Keratinocyte (primary cell): ENCODE data around the gene ATL1. TPM values are rescaled to one million over a fixed set of nuclear protein-coding genes. Genes with fewer than 3 reads are reported as not detected.
A peak's percentile ranks its signal among the peaks of the same experiment; 100 is the strongest.

Source experiments
- DNase-seq: peaks from one replicate; pipeline ENCODE4 v3.0.0-alpha.2; 2011; ENCODE audit warnings: low read depth, missing footprints, low spot score
- FAIRE-seq: peaks from 2 replicates; lab custom pipeline; 2011; peaks lifted over from hg19 to GRCh38; lab: Jason Lieb, UNC
- H2AFZ ChIP-seq: 2 replicates; pipeline ENCODE4 v1.6.0; 2012; ENCODE audit warnings: low read length, control low read depth, inconsistent platforms; ENCODE audit not compliant: control insufficient read depth
- H3K27ac ChIP-seq: 2 replicates; pipeline ENCODE4 v1.5.1; 2011; ENCODE audit warnings: low read length; ENCODE audit not compliant: control insufficient read depth, insufficient read depth
- H3K27me3 ChIP-seq: 3 replicates; pipeline ENCODE4 v1.6.0; 2011; ENCODE audit warnings: low read length; ENCODE audit not compliant: control insufficient read depth, insufficient read depth; ENCODE audit errors: extremely low read depth
- H3K36me3 ChIP-seq, 2 experiments: 2 replicates in 1 of 2; 3 replicates in 1 of 2; pipeline ENCODE4 v1.5.1; 2011; ENCODE audit warnings: low read length in 2 of 2, mild to moderate bottlenecking in 1 of 2; ENCODE audit not compliant: control insufficient read depth in 2 of 2, insufficient read depth in 2 of 2; ENCODE audit errors: extremely low read depth in 1 of 2
- H3K4me1 ChIP-seq: 3 replicates; pipeline ENCODE4 v1.5.1; 2011; ENCODE audit warnings: low read length; ENCODE audit not compliant: control insufficient read depth, insufficient read depth; ENCODE audit errors: extremely low read depth
- H3K4me2 ChIP-seq: 3 replicates; pipeline ENCODE4 v1.6.0; 2011; ENCODE audit warnings: low read depth, low read length; ENCODE audit not compliant: control insufficient read depth, insufficient read depth; ENCODE audit errors: extremely low read depth
- H3K4me3 ChIP-seq, 3 experiments: fragments of 200-600 bp in 1 of 3; sonication (generic) in 1 of 3; 2 replicates in 2 of 3; 3 replicates in 1 of 3; pipeline ENCODE4 v1.5.1; 2011 to 2016; ENCODE audit warnings: low read length in 3 of 3, mild to moderate bottlenecking in 3 of 3, control low read depth in 2 of 3, inconsistent platforms in 1 of 3, low read depth in 1 of 3, mixed read lengths in 1 of 3, mixed run types in 1 of 3, moderate library complexity in 1 of 3; ENCODE audit not compliant: control insufficient read depth in 2 of 3, insufficient read depth in 2 of 3; ENCODE audit errors: extremely low read depth in 1 of 3
- H3K79me2 ChIP-seq: 2 replicates; pipeline ENCODE4 v1.6.0; 2012; ENCODE audit warnings: low read length; ENCODE audit not compliant: control insufficient read depth, insufficient read depth
- H3K9ac ChIP-seq: 3 replicates; pipeline ENCODE4 v1.6.0; 2011; ENCODE audit warnings: low read length; ENCODE audit not compliant: control insufficient read depth, insufficient read depth; ENCODE audit errors: extremely low read depth
- H3K9me1 ChIP-seq: 3 replicates; pipeline ENCODE4 v1.6.0; 2011; ENCODE audit warnings: low read length; ENCODE audit not compliant: control insufficient read depth, insufficient read depth; ENCODE audit errors: extremely low read depth
- H3K9me3 ChIP-seq: 2 replicates; pipeline ENCODE4 v1.5.1; 2012; ENCODE audit warnings: low read depth, low read length; ENCODE audit not compliant: control insufficient read depth
- H4K20me1 ChIP-seq: 3 replicates; pipeline ENCODE4 v1.6.0; 2011; ENCODE audit warnings: low read length; ENCODE audit not compliant: control insufficient read depth, insufficient read depth; ENCODE audit errors: extremely low read depth
- EZH2 ChIP-seq: IDR thresholded peaks from one replicate; pipeline ENCODE4 v1.6.1; 2012; ENCODE audit warnings: inconsistent platforms, mild to moderate bottlenecking, low read length, moderate library complexity
- dilution Hi-C: fragments of 300-500 bp; cut with MboI; formaldehyde crosslinking; loops from one replicate; pipeline ENCODE4 v1.7.0; 2020; ENCODE audit warnings: low sequenced_read_pairs; ENCODE audit not compliant: extremely low pct_ligation_motif_present
- polyA plus RNA-seq, 5 experiments: library from polyadenylated mRNA; depleted of rRNA in 3 of 5; stranded (reverse) in 3 of 5; stranded (forward) in 1 of 5; unstranded in 1 of 5; fragments of >200 nt; gene quantifications; 1 replicate in 1 of 5; 2 replicates in 3 of 5; 3 replicates in 1 of 5; pipeline versions ENCODE4 v1.2.1 to v1.2.3, GENCODE V29; 2011 to 2012; ENCODE audit warnings: missing spikeins in 2 of 5, low read depth in 1 of 5, low replicate concordance in 1 of 5
- TF ChIP-seq, protein P1 (sequence below), 3 experiments: IDR thresholded peaks in 1 of 3; conservative IDR thresholded peaks in 1 of 3; optimal IDR thresholded peaks in 1 of 3; 2 replicates in 2 of 3; 3 replicates in 1 of 3; pipeline versions ENCODE3 to v1.5.1; 2011; ENCODE audit warnings: low read length in 3 of 3, mild to moderate bottlenecking in 3 of 3, moderate library complexity in 2 of 3, control low read depth in 1 of 3, inconsistent platforms in 1 of 3; ENCODE audit not compliant: insufficient read depth in 2 of 3; ENCODE audit errors: extremely low read depth in 1 of 3

Gene ATL1
- polyA plus RNA-seq, 1 donor (not counting 4 experiments of a cell fraction or from before 2014, with no cell fraction given): 3.6 TPM

DNA sequence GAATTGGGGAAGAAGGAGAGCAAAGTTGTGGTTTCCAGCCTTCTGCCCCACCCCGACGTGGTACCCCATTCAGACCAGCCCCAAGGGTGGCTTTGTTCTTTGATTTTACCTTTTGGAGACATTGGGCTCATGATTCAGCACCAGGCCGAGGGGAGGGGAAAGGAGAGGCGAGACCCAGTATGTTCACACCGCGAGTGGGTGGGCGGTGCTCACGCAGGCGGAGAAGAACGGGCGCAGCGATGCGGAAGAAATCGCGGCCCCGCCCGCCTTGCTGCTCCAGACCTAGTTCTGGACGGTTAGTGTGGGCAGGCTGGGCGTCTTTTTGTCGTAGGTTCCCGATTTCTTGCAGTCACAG lies 963 bp downstream of the ATL1 start:
- dilution Hi-C loops: no loop called here
- DNase-seq (no peak), FAIRE-seq (peak; percentile 41)
- Histone ChIP-seq H3K27me3 (no peaks in the 10 kb centered on the region), H3K36me3 (no peaks in the 10 kb centered on the region), H3K9me1 (no peaks in the 10 kb centered on the region), H3K79me2 (no peaks in the 10 kb centered on the region), H2AFZ (peak overlapping the region; percentile 92), H3K4me1 (peaks cover 12% of the 10 kb centered on the region), H4K20me1 (no peaks in the 10 kb centered on the region), H3K27ac (no peak overlapping the region), H3K9ac (peak overlapping the region; percentile 69), H3K4me3 (peak overlapping the region; percentile 59 to 89 (median 85)), H3K4me2 (peak overlapping the region; percentile 85), H3K9me3 (no peaks in the 10 kb centered on the region)
- TF ChIP-seq, protein P1, sequence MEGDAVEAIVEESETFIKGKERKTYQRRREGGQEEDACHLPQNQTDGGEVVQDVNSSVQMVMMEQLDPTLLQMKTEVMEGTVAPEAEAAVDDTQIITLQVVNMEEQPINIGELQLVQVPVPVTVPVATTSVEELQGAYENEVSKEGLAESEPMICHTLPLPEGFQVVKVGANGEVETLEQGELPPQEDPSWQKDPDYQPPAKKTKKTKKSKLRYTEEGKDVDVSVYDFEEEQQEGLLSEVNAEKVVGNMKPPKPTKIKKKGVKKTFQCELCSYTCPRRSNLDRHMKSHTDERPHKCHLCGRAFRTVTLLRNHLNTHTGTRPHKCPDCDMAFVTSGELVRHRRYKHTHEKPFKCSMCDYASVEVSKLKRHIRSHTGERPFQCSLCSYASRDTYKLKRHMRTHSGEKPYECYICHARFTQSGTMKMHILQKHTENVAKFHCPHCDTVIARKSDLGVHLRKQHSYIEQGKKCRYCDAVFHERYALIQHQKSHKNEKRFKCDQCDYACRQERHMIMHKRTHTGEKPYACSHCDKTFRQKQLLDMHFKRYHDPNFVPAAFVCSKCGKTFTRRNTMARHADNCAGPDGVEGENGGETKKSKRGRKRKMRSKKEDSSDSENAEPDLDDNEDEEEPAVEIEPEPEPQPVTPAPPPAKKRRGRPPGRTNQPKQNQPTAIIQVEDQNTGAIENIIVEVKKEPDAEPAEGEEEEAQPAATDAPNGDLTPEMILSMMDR (optimal IDR thresholded peaks at IDR 0.05 in 1 of 3, IDR thresholded peaks at IDR 0.05 in 1 of 3, conservative IDR thresholded peaks at IDR 0.05 in 1 of 3; ENCODE audit: extremely low read depth in 1 of 3, insufficient read depth in 2 of 3, low read length in 3 of 3): no peak
- TF ChIP-seq EZH2: no peak

DNA sequence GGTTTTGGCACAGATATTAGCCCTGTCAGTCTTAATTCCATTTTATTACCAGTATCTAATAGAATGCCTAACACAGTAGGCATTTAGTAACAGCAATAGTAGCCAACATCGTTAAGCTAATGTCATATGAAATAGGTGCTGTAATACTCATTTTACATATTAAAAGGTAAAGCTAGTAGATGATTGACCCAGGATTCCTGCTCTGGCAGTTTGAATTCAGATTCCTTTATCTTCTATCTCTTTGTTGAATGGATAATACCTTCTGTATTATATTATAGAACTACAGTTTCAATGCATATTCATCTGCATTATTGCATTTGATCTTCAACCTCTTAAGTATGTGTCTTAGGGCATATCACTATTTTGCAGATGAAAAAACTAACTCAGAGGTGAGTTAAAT lies 2.9 kb downstream of the ATL1 start:
- H2AFZ ChIP-seq: no peak overlapping the region
- H3K79me2 ChIP-seq: no peaks in the 10 kb centered on the region
- no peak overlapping the region for H3K4me2 ChIP-seq
- H3K27me3 ChIP-seq: no peaks in the 10 kb centered on the region
- no peak for DNase-seq
- no peak overlapping the region for H3K27ac ChIP-seq
- FAIRE-seq: no peak
- no peak overlapping the region for H3K9ac ChIP-seq
- no peaks in the 10 kb centered on the region for H4K20me1 ChIP-seq
- no peak for TF ChIP-seq EZH2
- TF ChIP-seq, protein P1 (optimal IDR thresholded peaks at IDR 0.05 in 1 of 3, IDR thresholded peaks at IDR 0.05 in 1 of 3, conservative IDR thresholded peaks at IDR 0.05 in 1 of 3; ENCODE audit: extremely low read depth in 1 of 3, insufficient read depth in 2 of 3, low read length in 3 of 3): no peak
- H3K4me1 ChIP-seq: peaks cover 12% of the 10 kb centered on the region
- H3K9me1 ChIP-seq: no peaks in the 10 kb centered on the region
- dilution Hi-C loops: no loop called here
- no peak overlapping the region for H3K4me3 ChIP-seq
- H3K9me3 ChIP-seq: no peaks in the 10 kb centered on the region
- H3K36me3 ChIP-seq: no peaks in the 10 kb centered on the region
